Endothelial cell (in vitro differentiated cells): ENCODE results near the gene NPR3. TPM values are rescaled to one million over a fixed set of nuclear protein-coding genes. Genes with fewer than 3 reads are reported as not detected.

Experiments used
- DNase-seq: peaks from one replicate; pipeline ENCODE4 v3.0.0; 2021; ENCODE audit warnings: low spot score
- H3K27ac Mint-ChIP-seq: one replicate; pipeline ENCODE4 v1.8.0; 2021; ENCODE audit warnings: mixed read lengths, inconsistent platforms; ENCODE audit not compliant: unreplicated experiment
- H3K27me3 Mint-ChIP-seq: one replicate; pipeline ENCODE4 v1.8.0; 2021; ENCODE audit warnings: mild to moderate bottlenecking, moderate library complexity, mixed read lengths, inconsistent platforms; ENCODE audit not compliant: unreplicated experiment
- H3K36me3 Mint-ChIP-seq: one replicate; pipeline ENCODE4 v1.8.0; 2021; ENCODE audit warnings: mild to moderate bottlenecking, low read depth, mixed read lengths, inconsistent platforms; ENCODE audit not compliant: unreplicated experiment
- H3K4me1 Mint-ChIP-seq: one replicate; pipeline ENCODE4 v1.8.0; 2021; ENCODE audit warnings: mild to moderate bottlenecking, mixed read lengths, inconsistent platforms; ENCODE audit not compliant: unreplicated experiment
- H3K4me3 Mint-ChIP-seq: one replicate; pipeline ENCODE4 v1.8.0; 2021; ENCODE audit warnings: mild to moderate bottlenecking, mixed read lengths, inconsistent platforms; ENCODE audit not compliant: unreplicated experiment
- H3K9me3 Mint-ChIP-seq: one replicate; pipeline ENCODE4 v1.8.0; 2021; ENCODE audit warnings: mixed read lengths, inconsistent platforms; ENCODE audit not compliant: unreplicated experiment
- total RNA-seq: library from RNA; stranded (reverse); fragmentation: NEBNext Ultra II Directional; extraction: Animal tissue kit (Norgen Biotek cat#: 25700); gene quantifications from one replicate; pipeline ENCODE4 v1.2.1, GENCODE V29; 2021; ENCODE audit not compliant: unreplicated experiment
- TF ChIP-seq, protein P1 (sequence below): fragments of 200-600 bp; sonication (generic); IDR thresholded peaks from one replicate; pipeline ENCODE4 v1.5.0; 2021; ENCODE audit warnings: antibody characterized with exemption; ENCODE audit not compliant: unreplicated experiment

Gene NPR3
- total RNA-seq, 1 donor from 2014 or later = 73.3 TPM

DNA sequence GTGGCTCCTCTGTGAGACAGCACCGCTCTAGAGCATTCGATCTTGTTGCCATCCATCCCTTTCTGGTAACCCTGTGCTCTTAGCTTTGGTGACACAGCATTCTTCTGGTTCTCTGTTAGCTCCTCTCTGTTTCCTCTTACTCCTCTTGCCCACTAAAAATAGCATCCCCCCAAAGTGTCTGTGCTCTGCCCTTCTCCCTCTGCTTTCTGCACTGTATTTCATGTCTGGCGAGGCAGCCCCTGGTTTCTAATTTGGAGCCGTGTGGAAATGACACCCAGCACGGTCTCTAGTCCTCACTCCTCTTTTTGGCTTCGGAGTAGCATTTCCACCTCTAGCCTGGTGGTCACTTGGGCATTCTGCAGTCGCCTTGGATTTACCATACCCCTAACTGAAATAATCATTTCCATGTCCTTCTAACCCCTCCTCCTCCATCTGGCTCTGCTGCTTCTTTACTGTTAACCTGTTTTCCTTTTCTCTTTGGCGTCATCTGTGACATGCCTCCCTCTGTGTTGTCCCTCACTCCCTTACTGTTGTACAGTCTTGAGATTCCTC, 23.8 kb downstream of the NPR3 start:
- Mint-ChIP-seq H3K9me3 (no peaks in the 10 kb centered on the region), H3K4me3 (no peak overlapping the region), H3K27ac (no peak overlapping the region), H3K4me1 (no peaks in the 10 kb centered on the region), H3K36me3 (peaks cover 22% of the 10 kb centered on the region), H3K27me3 (peaks cover 1% of the 10 kb centered on the region)
- no peak for DNase-seq
- TF ChIP-seq, protein P1, sequence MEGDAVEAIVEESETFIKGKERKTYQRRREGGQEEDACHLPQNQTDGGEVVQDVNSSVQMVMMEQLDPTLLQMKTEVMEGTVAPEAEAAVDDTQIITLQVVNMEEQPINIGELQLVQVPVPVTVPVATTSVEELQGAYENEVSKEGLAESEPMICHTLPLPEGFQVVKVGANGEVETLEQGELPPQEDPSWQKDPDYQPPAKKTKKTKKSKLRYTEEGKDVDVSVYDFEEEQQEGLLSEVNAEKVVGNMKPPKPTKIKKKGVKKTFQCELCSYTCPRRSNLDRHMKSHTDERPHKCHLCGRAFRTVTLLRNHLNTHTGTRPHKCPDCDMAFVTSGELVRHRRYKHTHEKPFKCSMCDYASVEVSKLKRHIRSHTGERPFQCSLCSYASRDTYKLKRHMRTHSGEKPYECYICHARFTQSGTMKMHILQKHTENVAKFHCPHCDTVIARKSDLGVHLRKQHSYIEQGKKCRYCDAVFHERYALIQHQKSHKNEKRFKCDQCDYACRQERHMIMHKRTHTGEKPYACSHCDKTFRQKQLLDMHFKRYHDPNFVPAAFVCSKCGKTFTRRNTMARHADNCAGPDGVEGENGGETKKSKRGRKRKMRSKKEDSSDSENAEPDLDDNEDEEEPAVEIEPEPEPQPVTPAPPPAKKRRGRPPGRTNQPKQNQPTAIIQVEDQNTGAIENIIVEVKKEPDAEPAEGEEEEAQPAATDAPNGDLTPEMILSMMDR = no peak

- peaks cover 24% of the 10 kb centered on the region for H3K36me3 Mint-ChIP-seq
- H3K9me3 Mint-ChIP-seq = no peaks in the 10 kb centered on the region
- peaks cover 1% of the 10 kb centered on the region for H3K27me3 Mint-ChIP-seq
- no peak for DNase-seq
- TF ChIP-seq, protein P1 = no peak
- H3K4me3 Mint-ChIP-seq = no peak overlapping the region
- no peak overlapping the region for H3K27ac Mint-ChIP-seq
- H3K4me1 Mint-ChIP-seq = no peaks in the 10 kb centered on the region
These were observed 24.4 kb downstream of the NPR3 start for GRCh38 chr5:32735512-32735911.

DNA sequence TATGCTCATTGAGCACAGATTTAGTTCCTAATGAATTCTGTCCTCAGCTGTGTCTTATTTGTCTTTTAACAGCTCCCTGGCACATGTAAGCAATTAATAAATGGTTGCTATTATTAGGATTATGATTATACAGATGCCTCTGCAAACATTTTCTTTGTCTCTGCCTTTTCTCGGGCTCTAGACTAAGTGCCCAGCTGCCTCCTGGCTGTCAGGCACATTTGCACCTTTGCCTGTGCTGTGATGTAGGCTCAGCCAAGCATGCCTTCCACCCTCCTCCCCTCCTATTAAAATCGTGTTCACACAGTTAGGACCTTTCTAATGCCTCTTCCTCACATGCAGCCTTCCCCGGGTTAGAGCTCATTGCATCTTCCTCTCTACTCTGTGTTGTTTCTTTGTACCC, 25.7 kb downstream of the NPR3 start:
- peaks cover 1% of the 10 kb centered on the region for H3K27me3 Mint-ChIP-seq
- no peak overlapping the region for H3K27ac Mint-ChIP-seq
- no peak overlapping the region for H3K4me3 Mint-ChIP-seq
- no peaks in the 10 kb centered on the region for H3K9me3 Mint-ChIP-seq
- TF ChIP-seq, protein P1 = no peak
- H3K36me3 Mint-ChIP-seq = peaks cover 27% of the 10 kb centered on the region
- no peaks in the 10 kb centered on the region for H3K4me1 Mint-ChIP-seq
- no peak for DNase-seq

- Mint-ChIP-seq H3K36me3 (peaks cover 30% of the 10 kb centered on the region), H3K27ac (no peak overlapping the region), H3K9me3 (no peaks in the 10 kb centered on the region), H3K27me3 (peaks cover 1% of the 10 kb centered on the region), H3K4me1 (no peaks in the 10 kb centered on the region), H3K4me3 (no peak overlapping the region)
- TF ChIP-seq, protein P1 = no peak
- DNase-seq = no peak
These were observed 29.5 kb downstream of the NPR3 start for GRCh38 chr5:32740651-32741050.

DNA sequence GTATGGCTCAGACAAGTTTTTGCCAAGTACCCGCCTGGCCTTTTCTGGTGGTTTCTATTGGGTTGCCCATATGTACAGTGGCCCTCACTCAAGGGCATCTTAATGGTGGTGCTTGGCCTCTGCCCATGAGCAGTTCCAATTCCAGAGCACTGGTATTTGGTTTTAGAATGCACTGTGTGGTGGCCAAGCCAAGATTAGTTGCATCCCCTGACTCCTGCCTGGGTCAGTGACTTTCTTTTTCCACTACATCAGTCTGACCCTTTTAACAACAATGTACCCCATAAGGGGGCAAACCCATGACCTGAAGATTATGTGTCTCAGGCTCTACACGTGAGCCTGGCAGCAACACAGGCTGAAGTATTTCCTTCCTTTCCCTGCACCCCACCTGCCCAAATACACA, 34.2 kb downstream of the NPR3 start:
- DNase-seq = no peak
- TF ChIP-seq, protein P1 = no peak
- Mint-ChIP-seq H3K9me3 (no peaks in the 10 kb centered on the region), H3K36me3 (peaks cover 30% of the 10 kb centered on the region), H3K27ac (no peak overlapping the region), H3K4me3 (no peak overlapping the region), H3K4me1 (no peaks in the 10 kb centered on the region), H3K27me3 (no peaks in the 10 kb centered on the region)
